Measurements from ENCODE around the gene OSBPL2.

OSBPL2 gene

DNA sequence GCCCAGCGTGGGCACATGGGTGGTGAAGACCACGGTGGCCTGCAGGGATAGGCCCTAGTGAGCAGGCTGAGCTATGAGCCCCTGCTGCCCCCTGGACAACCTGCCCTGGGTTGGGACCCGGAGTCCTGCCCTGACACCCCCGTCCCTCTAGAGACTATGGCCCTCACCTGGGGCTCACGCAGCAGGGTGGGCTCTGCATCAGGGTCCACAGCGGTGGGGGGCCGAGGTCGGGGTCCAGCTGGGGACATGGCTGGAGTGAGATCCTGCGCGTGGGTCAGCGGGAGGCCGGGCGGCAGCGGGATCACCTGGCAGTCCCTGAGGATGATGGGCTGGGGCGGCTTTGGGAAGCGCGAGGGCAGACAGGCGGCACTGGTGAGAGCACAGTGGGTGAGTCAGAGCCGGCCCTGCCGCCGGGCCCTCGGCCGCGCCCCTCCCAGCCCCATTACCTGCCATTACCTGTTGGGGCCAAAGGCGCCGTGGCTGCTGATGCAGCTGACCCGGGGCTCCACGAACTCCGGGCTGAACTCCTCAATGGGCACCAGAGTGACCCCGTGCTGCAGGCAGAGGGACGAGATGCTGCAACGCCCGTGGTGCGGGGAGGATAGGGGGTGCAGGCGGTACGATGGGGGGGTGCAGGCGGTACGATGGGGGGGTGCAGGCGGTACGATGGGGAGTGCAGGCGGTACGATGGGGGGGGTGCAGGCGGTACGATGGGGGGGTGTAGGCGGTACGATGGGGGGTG is 92.4 kb downstream of the OSBPL2 start:
- H3K9me3 Mint-ChIP-seq = no peaks in the 10 kb centered on the region
- H3K27ac Mint-ChIP-seq = no peak overlapping the region
- no peaks in the 10 kb centered on the region for H3K27me3 Mint-ChIP-seq
- ATAC-seq (no peak), DNase-seq (no peak)
- no peaks in the 10 kb centered on the region for H3K4me1 Mint-ChIP-seq
- H3K36me3 Mint-ChIP-seq (ENCODE audit: low read depth) = no peaks in the 10 kb centered on the region
- H3K4me3 Mint-ChIP-seq = no peak overlapping the region

- DNase-seq (no peak), ATAC-seq (no peak)
- no peaks in the 10 kb centered on the region for H3K9me3 Mint-ChIP-seq
- H3K4me3 Mint-ChIP-seq = no peak overlapping the region
- H3K27me3 Mint-ChIP-seq = no peaks in the 10 kb centered on the region
- H3K27ac Mint-ChIP-seq = no peak overlapping the region
- H3K36me3 Mint-ChIP-seq (ENCODE audit: low read depth) = no peaks in the 10 kb centered on the region
- H3K4me1 Mint-ChIP-seq = no peaks in the 10 kb centered on the region
Measured at GRCh38 chr20:62331347-62331746, 93.0 kb downstream of the OSBPL2 start.

DNA sequence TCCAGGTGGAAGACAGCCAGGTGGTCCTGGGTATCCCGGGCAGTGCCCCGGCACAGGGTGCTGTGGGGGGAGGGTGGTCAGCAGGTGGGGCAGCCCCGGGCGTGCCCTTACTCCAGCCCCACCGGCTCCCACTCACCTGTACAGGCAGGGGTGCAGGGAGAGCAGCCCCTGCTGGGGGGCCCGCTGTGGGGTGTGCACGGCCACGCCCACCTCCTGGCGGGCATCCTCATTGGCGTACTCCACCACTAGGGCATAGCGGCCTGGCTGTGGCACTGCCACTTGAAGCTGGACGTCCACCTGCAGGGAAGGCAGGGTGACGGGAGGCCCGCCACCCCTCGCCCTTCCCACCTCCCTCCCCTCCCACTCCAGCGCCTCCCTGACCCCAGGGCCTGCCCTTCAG is 94.1 kb downstream of the OSBPL2 start:
- Mint-ChIP-seq H3K9me3 (no peaks in the 10 kb centered on the region), H3K4me1 (peaks cover 3% of the 10 kb centered on the region), H3K4me3 (no peak overlapping the region), H3K36me3 (ENCODE audit: low read depth) (no peaks in the 10 kb centered on the region), H3K27me3 (peaks cover 4% of the 10 kb centered on the region), H3K27ac (no peak overlapping the region)
- no peak for ATAC-seq
- DNase-seq = no peak

DNA sequence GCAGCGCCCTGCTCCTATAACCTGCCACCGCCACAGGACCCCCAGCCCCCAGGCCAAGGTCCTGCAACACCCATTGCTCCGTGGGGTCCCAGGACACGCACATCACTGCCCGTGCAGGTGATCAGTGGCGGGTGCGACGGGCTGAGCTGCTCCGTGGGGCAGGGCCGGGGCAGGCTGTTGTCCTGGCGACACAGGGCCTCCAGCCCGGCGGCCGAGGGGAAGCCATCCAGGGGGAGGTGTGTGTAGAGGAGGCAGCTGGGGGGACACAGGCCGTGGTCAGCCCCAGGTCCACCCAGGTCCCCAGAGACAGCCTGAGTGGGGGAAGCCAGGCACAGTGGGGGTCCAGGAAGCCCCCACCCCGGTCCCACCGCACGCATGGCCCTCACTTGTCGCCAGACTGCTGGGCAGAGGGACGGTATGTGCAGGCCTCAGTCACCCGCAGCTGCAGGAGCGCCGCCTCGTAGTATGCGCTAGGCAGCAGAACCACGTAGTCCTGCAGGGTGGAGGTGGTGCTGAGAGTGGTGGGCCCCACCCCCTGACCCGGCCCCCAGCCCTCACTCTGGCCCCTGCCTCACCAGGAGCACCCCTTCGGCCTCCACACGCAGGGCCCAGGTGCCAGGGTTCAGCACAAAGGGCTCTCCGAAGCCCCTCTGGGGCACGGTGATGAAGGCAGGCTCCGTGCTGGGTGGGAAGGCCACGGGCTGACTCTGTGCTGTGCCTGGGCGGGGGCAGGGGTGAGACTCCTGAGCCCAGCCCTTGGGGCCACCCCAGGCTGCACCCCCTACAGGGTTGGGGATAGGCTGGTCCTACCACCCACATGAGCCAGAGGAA is 94.9 kb downstream of the OSBPL2 start:
- H3K4me1 Mint-ChIP-seq = peaks cover 3% of the 10 kb centered on the region
- no peaks in the 10 kb centered on the region for H3K9me3 Mint-ChIP-seq
- no peak overlapping the region for H3K4me3 Mint-ChIP-seq
- DNase-seq (no peak), ATAC-seq (no peak)
- H3K27me3 Mint-ChIP-seq = peaks cover 4% of the 10 kb centered on the region
- H3K36me3 Mint-ChIP-seq (ENCODE audit: low read depth) = no peaks in the 10 kb centered on the region
- no peak overlapping the region for H3K27ac Mint-ChIP-seq

GRCh38 chr20:62333820-62334595 is 95.7 kb downstream of the OSBPL2 start:
- Mint-ChIP-seq H3K27me3 (peaks cover 4% of the 10 kb centered on the region), H3K27ac (no peak overlapping the region), H3K4me1 (peaks cover 3% of the 10 kb centered on the region), H3K4me3 (no peak overlapping the region), H3K36me3 (ENCODE audit: low read depth) (no peaks in the 10 kb centered on the region), H3K9me3 (no peaks in the 10 kb centered on the region)
- DNase-seq (no peak), ATAC-seq (no peak)

DNA sequence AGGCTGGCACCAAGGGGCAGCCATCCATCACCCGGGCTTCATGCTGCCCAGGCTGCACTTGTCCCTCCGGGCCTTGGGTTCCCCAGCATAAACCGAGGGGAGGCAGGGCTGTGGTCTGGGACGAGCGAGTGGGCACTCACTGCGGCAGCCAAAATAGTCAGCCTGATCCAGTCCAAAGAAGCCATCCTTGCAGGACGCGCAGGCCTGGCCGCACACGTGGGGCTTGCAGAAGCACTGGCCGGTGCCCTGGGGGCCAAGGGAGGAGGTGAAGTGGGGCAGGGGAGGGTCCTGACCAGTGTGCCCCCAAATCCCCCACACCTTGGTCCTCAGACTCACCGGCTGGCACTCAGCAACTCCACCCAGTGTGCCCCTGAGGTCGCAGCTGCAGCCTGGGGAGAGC is 96.6 kb downstream of the OSBPL2 start:
- H3K27me3 Mint-ChIP-seq = peaks cover 6% of the 10 kb centered on the region
- peaks cover 7% of the 10 kb centered on the region for H3K4me1 Mint-ChIP-seq
- ATAC-seq = no peak

GRCh38 chr20:62335532-62335931 is 97.2 kb downstream of the OSBPL2 start:
- DNase-seq (no peak), ATAC-seq (no peak)
- H3K27ac Mint-ChIP-seq = no peak overlapping the region
- H3K36me3 Mint-ChIP-seq (ENCODE audit: low read depth) = no peaks in the 10 kb centered on the region
- H3K4me3 Mint-ChIP-seq = no peak overlapping the region
- H3K4me1 Mint-ChIP-seq = peaks cover 8% of the 10 kb centered on the region
- H3K27me3 Mint-ChIP-seq = peaks cover 7% of the 10 kb centered on the region
- H3K9me3 Mint-ChIP-seq = no peaks in the 10 kb centered on the region

More for the DNA sequence above, 96.6 kb downstream of the OSBPL2 start:
- DNase-seq = no peak
- no peaks in the 10 kb centered on the region for H3K9me3 Mint-ChIP-seq
- no peak overlapping the region for H3K27ac Mint-ChIP-seq
- H3K4me3 Mint-ChIP-seq = no peak overlapping the region
- H3K36me3 Mint-ChIP-seq (ENCODE audit: low read depth) = no peaks in the 10 kb centered on the region

DNA sequence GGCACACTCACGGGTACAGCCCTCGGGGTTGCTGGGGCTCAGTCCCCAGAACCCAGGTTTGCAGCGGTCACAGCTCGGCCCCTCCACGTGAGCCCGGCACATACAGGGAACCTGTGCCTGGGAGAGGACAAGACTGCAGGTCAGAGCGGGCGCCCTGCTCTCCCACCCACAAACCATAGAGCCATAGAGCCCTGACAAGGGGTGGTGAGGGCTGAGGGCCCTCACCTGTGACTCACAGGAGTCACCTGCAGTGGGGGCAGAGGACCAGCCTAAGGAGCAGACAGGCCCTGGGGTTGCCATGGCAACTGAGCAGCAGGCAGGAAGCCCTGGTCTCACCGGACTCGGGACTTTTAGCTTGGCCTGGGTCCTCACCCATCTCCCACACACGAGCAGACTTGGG is 98.0 kb downstream of the OSBPL2 start:
- ATAC-seq = no peak
- Mint-ChIP-seq H3K9me3 (no peaks in the 10 kb centered on the region), H3K27ac (no peak overlapping the region)

DNA sequence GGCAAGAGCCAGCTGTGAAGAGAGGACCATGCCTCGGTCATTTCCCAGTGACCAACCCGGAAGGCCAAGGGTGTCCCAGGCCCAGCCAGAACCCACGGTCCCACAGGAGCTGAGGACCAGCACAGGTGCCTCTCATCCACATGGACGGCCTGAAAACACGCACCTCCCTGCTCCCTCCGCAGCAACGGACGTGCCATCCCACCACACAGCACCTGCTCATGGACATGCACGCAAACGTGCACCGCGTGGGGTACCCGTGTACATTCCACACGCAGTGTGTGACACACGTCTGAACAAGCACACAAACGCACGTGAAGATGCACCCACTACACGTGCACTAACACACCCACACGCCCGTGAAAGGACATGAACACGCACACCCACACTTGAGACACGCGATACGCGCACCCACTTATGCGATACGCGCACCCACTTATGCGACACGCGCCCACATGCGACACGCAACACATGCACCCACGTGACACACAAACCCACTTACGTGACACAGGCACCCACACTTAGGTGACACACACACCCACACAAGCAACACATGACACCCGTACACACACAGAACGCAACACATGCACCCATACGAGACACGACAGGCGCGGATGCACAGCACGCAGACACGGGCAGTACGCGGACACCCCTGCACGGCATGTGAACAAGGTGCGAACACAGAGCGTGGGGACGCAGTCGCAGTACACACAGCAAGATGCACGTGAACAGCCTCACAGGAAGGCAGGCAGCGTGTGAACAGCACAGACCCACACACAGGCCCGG is 98.6 kb downstream of the OSBPL2 start:
- H3K27me3 Mint-ChIP-seq = peaks cover 7% of the 10 kb centered on the region
- H3K4me1 Mint-ChIP-seq = peaks cover 8% of the 10 kb centered on the region
- H3K9me3 Mint-ChIP-seq = no peaks in the 10 kb centered on the region
- H3K27ac Mint-ChIP-seq = no peak overlapping the region
- H3K4me3 Mint-ChIP-seq = no peak overlapping the region
- DNase-seq (no peak), ATAC-seq (peak; percentile 13)
- no peaks in the 10 kb centered on the region for H3K36me3 Mint-ChIP-seq (ENCODE audit: low read depth)

More for the DNA sequence above, 98.0 kb downstream of the OSBPL2 start:
- peaks cover 7% of the 10 kb centered on the region for H3K27me3 Mint-ChIP-seq
- no peak for DNase-seq
- peaks cover 8% of the 10 kb centered on the region for H3K4me1 Mint-ChIP-seq
- H3K4me3 Mint-ChIP-seq = no peak overlapping the region
- no peaks in the 10 kb centered on the region for H3K36me3 Mint-ChIP-seq (ENCODE audit: low read depth)

GRCh38 chr20:62337558-62338293 is 99.4 kb downstream of the OSBPL2 start:
- ATAC-seq (peak; percentile 18), DNase-seq (no peak)
- H3K9me3 Mint-ChIP-seq = no peaks in the 10 kb centered on the region
- no peak overlapping the region for H3K4me3 Mint-ChIP-seq
- no peaks in the 10 kb centered on the region for H3K36me3 Mint-ChIP-seq (ENCODE audit: low read depth)
- peaks cover 8% of the 10 kb centered on the region for H3K4me1 Mint-ChIP-seq
- H3K27me3 Mint-ChIP-seq = peaks cover 7% of the 10 kb centered on the region
- no peak overlapping the region for H3K27ac Mint-ChIP-seq

DNA sequence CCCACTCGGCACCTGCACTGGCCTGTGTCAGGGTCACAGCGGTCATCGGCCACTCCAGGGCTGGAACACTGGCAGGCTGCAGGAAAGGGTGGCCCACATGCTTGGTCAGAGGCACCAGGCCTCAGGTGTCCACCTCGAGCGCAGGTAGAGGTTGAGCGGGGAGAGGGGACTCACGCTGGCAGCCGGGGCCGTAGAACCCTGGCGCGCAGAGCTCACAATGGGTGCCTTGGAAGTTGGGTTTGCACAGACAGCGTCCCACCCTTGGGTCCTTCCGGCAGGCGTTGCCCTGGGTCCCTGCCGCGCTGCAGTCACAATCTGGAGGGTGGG is 99.9 kb downstream of the OSBPL2 start:
- ATAC-seq (no peak), DNase-seq (no peak)
- no peaks in the 10 kb centered on the region for H3K36me3 Mint-ChIP-seq (ENCODE audit: low read depth)
- peaks cover 7% of the 10 kb centered on the region for H3K27me3 Mint-ChIP-seq
- H3K9me3 Mint-ChIP-seq = no peaks in the 10 kb centered on the region
- no peak overlapping the region for H3K4me3 Mint-ChIP-seq
- peaks cover 8% of the 10 kb centered on the region for H3K4me1 Mint-ChIP-seq
- H3K27ac Mint-ChIP-seq = no peak overlapping the region

GRCh38 chr20:62339647-62340062 is 101.3 kb downstream of the OSBPL2 start:
- Mint-ChIP-seq H3K27ac (no peak overlapping the region), H3K36me3 (ENCODE audit: low read depth) (no peaks in the 10 kb centered on the region), H3K4me3 (peak overlapping the region; percentile 23), H3K9me3 (no peaks in the 10 kb centered on the region), H3K4me1 (peaks cover 8% of the 10 kb centered on the region), H3K27me3 (peaks cover 7% of the 10 kb centered on the region)
- DNase-seq (no peak), ATAC-seq (no peak)

- Mint-ChIP-seq H3K36me3 (ENCODE audit: low read depth) (no peaks in the 10 kb centered on the region), H3K27ac (no peak overlapping the region), H3K27me3 (peaks cover 3% of the 10 kb centered on the region), H3K4me1 (peaks cover 6% of the 10 kb centered on the region), H3K9me3 (no peaks in the 10 kb centered on the region), H3K4me3 (no peak overlapping the region)
- DNase-seq = no peak
- ATAC-seq = no peak
Measured at GRCh38 chr20:62342910-62343309, 104.6 kb downstream of the OSBPL2 start.

GRCh38 chr20:62344092-62344491 is 105.8 kb downstream of the OSBPL2 start:
- Mint-ChIP-seq H3K4me1 (peaks cover 6% of the 10 kb centered on the region), H3K4me3 (no peak overlapping the region), H3K36me3 (ENCODE audit: low read depth) (peaks cover 2% of the 10 kb centered on the region), H3K9me3 (peaks cover 4% of the 10 kb centered on the region), H3K27ac (no peak overlapping the region), H3K27me3 (peaks cover 3% of the 10 kb centered on the region)
- DNase-seq (no peak), ATAC-seq (no peak)
